ENCODE data around the gene CFAP91. TPM values are rescaled to one million over a fixed set of nuclear protein-coding genes. Genes with fewer than 3 reads are reported as not detected.

Gene CFAP91
- total and polyA plus RNA-seq, 9 of the 15 experiments (the other 6 are each of a cell fraction or from before 2014, with no cell fraction given): not detected

DNA sequence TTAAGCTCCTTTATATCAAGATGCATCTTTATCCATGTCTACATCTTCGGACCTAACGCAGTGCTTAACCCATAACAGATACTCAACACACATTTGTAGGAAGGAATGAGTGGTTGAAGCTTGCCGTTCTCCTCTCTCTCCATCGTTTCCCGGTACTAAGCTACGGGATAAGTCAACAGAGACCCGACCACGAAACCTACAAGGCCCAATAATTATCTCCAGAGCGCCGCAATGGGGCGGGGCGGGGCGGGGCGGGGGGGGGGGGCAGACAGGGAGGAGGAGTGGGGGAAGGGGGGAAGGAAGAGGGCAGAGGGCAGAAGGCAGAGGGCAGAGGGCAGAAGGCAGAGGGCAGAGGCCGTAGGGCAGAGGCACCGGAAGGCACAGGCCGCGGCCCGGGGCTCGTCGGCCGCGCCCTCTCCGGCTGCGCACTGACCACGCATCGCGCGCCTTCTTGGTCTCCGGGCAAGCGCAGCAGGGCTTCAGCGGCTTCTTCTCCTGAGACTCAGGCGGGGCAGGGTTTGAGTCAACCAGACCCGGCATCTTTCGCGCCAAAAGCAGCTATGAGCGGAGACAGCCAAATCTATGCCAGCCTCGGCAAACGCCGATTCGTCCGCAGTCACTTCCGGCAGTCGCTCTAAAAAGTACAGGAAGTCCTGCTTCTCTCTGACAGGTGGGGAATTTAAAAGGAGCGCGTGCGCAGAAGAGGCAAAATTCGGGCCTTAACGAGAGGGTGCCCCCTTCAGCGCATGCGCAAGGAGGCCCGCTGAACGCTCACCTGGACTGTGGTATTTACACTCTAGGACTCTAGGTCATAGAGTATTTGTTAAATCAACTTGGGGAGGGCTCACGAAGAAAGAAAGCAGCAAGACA is 25.8 kb upstream of the CFAP91 start, which contains the start of gene COX17 (continued):
- TF ChIP-seq, protein P1, sequence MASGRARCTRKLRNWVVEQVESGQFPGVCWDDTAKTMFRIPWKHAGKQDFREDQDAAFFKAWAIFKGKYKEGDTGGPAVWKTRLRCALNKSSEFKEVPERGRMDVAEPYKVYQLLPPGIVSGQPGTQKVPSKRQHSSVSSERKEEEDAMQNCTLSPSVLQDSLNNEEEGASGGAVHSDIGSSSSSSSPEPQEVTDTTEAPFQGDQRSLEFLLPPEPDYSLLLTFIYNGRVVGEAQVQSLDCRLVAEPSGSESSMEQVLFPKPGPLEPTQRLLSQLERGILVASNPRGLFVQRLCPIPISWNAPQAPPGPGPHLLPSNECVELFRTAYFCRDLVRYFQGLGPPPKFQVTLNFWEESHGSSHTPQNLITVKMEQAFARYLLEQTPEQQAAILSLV (tag; IDR thresholded peaks at IDR 0.05): no peak
- TF ChIP-seq C11orf30 (IDR thresholded peaks at IDR 0.05; ENCODE audit: low read depth) (peak; percentile 74), PTBP1 (IDR thresholded peaks at IDR 0.05; ENCODE audit: low read depth, low read length) (no peak), ZNF586 (CRISPR knock-in tag; conservative IDR thresholded peaks at IDR 0.05) (no peak), ZNF77 (CRISPR knock-in tag; IDR thresholded peaks at IDR 0.05) (no peak), SREBF1 (IDR thresholded peaks at IDR 0.05; ENCODE audit: borderline replicate concordance, low read depth, low read length) (peak; percentile 87; the same call in 1 of the 2 replicates), KLF6 (CRISPR knock-in tag; IDR thresholded peaks at IDR 0.05; ENCODE audit: borderline replicate concordance) (peak; percentile 88), DIDO1 (tag; IDR thresholded peaks at IDR 0.05; ENCODE audit: low read depth) (0 out of 2 replicates have a peak, but pooled peaks have one; percentile 52), POLR2B (IDR thresholded peaks at IDR 0.05; ENCODE audit: low read depth, partially characterized antibody) (peak; percentile 65)
- TF ChIP-seq, protein P2, sequence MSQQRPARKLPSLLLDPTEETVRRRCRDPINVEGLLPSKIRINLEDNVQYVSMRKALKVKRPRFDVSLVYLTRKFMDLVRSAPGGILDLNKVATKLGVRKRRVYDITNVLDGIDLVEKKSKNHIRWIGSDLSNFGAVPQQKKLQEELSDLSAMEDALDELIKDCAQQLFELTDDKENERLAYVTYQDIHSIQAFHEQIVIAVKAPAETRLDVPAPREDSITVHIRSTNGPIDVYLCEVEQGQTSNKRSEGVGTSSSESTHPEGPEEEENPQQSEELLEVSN (IDR thresholded peaks at IDR 0.05; ENCODE audit: borderline replicate concordance in 1 of 2, extremely low read depth in 1 of 2, insufficient read depth in 1 of 2, insufficient read length in 1 of 2, low read depth in 1 of 2, low read length in 1 of 2, poor library complexity in 1 of 2, severe bottlenecking in 1 of 2): peak in 1 of 2 experiments; percentile 64
- TF ChIP-seq, protein P3, sequence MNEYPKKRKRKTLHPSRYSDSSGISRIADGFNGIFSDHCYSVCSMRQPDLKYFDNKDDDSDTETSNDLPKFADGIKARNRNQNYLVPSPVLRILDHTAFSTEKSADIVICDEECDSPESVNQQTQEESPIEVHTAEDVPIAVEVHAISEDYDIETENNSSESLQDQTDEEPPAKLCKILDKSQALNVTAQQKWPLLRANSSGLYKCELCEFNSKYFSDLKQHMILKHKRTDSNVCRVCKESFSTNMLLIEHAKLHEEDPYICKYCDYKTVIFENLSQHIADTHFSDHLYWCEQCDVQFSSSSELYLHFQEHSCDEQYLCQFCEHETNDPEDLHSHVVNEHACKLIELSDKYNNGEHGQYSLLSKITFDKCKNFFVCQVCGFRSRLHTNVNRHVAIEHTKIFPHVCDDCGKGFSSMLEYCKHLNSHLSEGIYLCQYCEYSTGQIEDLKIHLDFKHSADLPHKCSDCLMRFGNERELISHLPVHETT (CRISPR knock-in tag; conservative IDR thresholded peaks at IDR 0.05 in 1 of 2, IDR thresholded peaks at IDR 0.05 in 1 of 2): peak in 1 of 2 experiments; percentile 93; a peak in 2 of 4 replicates
- TF ChIP-seq, protein P4, sequence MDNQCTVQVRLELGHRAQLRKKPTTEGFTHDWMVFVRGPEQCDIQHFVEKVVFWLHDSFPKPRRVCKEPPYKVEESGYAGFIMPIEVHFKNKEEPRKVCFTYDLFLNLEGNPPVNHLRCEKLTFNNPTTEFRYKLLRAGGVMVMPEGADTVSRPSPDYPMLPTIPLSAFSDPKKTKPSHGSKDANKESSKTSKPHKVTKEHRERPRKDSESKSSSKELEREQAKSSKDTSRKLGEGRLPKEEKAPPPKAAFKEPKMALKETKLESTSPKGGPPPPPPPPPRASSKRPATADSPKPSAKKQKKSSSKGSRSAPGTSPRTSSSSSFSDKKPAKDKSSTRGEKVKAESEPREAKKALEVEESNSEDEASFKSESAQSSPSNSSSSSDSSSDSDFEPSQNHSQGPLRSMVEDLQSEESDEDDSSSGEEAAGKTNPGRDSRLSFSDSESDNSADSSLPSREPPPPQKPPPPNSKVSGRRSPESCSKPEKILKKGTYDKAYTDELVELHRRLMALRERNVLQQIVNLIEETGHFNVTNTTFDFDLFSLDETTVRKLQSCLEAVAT (IDR thresholded peaks at IDR 0.05): no peak
- TF ChIP-seq, protein P5, sequence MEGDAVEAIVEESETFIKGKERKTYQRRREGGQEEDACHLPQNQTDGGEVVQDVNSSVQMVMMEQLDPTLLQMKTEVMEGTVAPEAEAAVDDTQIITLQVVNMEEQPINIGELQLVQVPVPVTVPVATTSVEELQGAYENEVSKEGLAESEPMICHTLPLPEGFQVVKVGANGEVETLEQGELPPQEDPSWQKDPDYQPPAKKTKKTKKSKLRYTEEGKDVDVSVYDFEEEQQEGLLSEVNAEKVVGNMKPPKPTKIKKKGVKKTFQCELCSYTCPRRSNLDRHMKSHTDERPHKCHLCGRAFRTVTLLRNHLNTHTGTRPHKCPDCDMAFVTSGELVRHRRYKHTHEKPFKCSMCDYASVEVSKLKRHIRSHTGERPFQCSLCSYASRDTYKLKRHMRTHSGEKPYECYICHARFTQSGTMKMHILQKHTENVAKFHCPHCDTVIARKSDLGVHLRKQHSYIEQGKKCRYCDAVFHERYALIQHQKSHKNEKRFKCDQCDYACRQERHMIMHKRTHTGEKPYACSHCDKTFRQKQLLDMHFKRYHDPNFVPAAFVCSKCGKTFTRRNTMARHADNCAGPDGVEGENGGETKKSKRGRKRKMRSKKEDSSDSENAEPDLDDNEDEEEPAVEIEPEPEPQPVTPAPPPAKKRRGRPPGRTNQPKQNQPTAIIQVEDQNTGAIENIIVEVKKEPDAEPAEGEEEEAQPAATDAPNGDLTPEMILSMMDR (IDR thresholded peaks at IDR 0.05 in 2 of 3, conservative IDR thresholded peaks at IDR 0.05 in 1 of 3; ENCODE audit: insufficient read depth in 2 of 3, low read depth in 1 of 3, low read length in 3 of 3): 0 out of 6 replicates have a peak, but pooled peaks of 1 of the 3 experiments have one; percentile 5
- TF ChIP-seq, protein P6, sequence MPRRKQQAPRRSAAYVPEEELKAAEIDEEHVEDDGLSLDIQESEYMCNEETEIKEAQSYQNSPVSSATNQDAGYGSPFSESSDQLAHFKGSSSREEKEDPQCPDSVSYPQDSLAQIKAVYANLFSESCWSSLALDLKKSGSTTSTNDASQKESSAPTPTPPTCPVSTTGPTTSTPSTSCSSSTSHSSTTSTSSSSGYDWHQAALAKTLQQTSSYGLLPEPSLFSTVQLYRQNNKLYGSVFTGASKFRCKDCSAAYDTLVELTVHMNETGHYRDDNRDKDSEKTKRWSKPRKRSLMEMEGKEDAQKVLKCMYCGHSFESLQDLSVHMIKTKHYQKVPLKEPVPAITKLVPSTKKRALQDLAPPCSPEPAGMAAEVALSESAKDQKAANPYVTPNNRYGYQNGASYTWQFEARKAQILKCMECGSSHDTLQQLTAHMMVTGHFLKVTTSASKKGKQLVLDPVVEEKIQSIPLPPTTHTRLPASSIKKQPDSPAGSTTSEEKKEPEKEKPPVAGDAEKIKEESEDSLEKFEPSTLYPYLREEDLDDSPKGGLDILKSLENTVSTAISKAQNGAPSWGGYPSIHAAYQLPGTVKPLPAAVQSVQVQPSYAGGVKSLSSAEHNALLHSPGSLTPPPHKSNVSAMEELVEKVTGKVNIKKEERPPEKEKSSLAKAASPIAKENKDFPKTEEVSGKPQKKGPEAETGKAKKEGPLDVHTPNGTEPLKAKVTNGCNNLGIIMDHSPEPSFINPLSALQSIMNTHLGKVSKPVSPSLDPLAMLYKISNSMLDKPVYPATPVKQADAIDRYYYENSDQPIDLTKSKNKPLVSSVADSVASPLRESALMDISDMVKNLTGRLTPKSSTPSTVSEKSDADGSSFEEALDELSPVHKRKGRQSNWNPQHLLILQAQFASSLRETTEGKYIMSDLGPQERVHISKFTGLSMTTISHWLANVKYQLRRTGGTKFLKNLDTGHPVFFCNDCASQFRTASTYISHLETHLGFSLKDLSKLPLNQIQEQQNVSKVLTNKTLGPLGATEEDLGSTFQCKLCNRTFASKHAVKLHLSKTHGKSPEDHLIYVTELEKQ (CRISPR knock-in tag; IDR thresholded peaks at IDR 0.05): no peak
